ENCODE data around the gene IFNA4.
A peak's percentile ranks its signal among the peaks of the same experiment; 100 is the strongest.

IFNA4 gene

GRCh38 chr9:21155501-21155900 lies 31.9 kb downstream of the IFNA4 start:
- DNase-seq (ENCODE audit: extremely low spot score), result no peak
- CTCF ChIA-PET, result interaction anchor here (2.1 kb wide), 1 partner anchor 9 kb away, joined by 7 read pairs; no protein-coding TSS in a partner anchor
- TF ChIP-seq CTCF (IDR thresholded peaks at IDR 0.05; ENCODE audit: control extremely low read depth, extremely low read depth, low read depth, missing control alignments), result no peak
- POLR2A ChIA-PET, result no interaction called here

- peak; percentile 40 for DNase-seq (ENCODE audit: extremely low spot score)
- CTCF ChIA-PET, result interaction anchor here (0.8 to 1.4 kb wide), 6 partner anchors 14 to 242 kb away, joined by 3 to 4 read pairs (median 4); no protein-coding TSS in a partner anchor
- peak; percentile 51 for TF ChIP-seq CTCF (IDR thresholded peaks at IDR 0.05; ENCODE audit: control extremely low read depth, extremely low read depth, low read depth, missing control alignments)
- POLR2A ChIA-PET, result no interaction called here
These were observed 33.3 kb downstream of the IFNA4 start for GRCh38 chr9:21154018-21154608.

GRCh38 chr9:21153336-21154017 lies 33.9 kb downstream of the IFNA4 start:
- no peak for TF ChIP-seq CTCF (IDR thresholded peaks at IDR 0.05; ENCODE audit: control extremely low read depth, extremely low read depth, low read depth, missing control alignments)
- ChIA-PET POLR2A (no interaction called here), CTCF (interaction anchor here (0.8 to 1.4 kb wide), 6 partner anchors 15 to 242 kb away, joined by 3 to 4 read pairs (median 4); no protein-coding TSS in a partner anchor)
- DNase-seq (ENCODE audit: extremely low spot score), result no peak

- no peak for TF ChIP-seq CTCF (IDR thresholded peaks at IDR 0.05; ENCODE audit: control extremely low read depth, extremely low read depth, low read depth, missing control alignments)
- peak; percentile 16 for DNase-seq (ENCODE audit: extremely low spot score)
- POLR2A ChIA-PET, result no interaction called here
- CTCF ChIA-PET, result no interaction called here
These were observed 42.8 kb downstream of the IFNA4 start for GRCh38 chr9:21144603-21145002.

- CTCF ChIA-PET, result interaction anchor here (0.7 to 1.7 kb wide), 3 partner anchors 11 to 42 kb away, joined by 3 to 5 read pairs (median 4); no protein-coding TSS in a partner anchor
- peak; percentile 20 for DNase-seq (ENCODE audit: extremely low spot score)
- POLR2A ChIA-PET, result no interaction called here
- no peak for TF ChIP-seq CTCF (IDR thresholded peaks at IDR 0.05; ENCODE audit: control extremely low read depth, extremely low read depth, low read depth, missing control alignments)
These were observed 45.9 kb downstream of the IFNA4 start, which contains the start of gene IFNW1 for GRCh38 chr9:21141427-21141882. Gene IFNW1, minus strand, starts transcription at chr9:21141832. Its CDS starts 262 bp downstream, at chr9:21141570.

- POLR2A ChIA-PET, result no interaction called here
- no peak for TF ChIP-seq CTCF (IDR thresholded peaks at IDR 0.05; ENCODE audit: control extremely low read depth, extremely low read depth, low read depth, missing control alignments)
These were observed 50.4 kb downstream of the IFNA4 start for GRCh38 chr9:21137020-21137419.

More at GRCh38 chr9:21137020-21137419, 50.4 kb downstream of the IFNA4 start:
- no peak for DNase-seq (ENCODE audit: extremely low spot score)
- CTCF ChIA-PET, result no interaction called here
